Fibroblast of skin of scalp (primary cell): ENCODE data around the gene ZNF609.

Source experiments
- DNase-seq: peaks from one replicate; pipeline ENCODE4 v3.0.0-alpha.2; 2013

Gene ZNF609

GRCh38 chr15:64536244-64536836 lies 76.0 kb downstream of the ZNF609 start:
- DNase-seq: peak; percentile 78

- DNase-seq: no peak
These were observed 81.7 kb downstream of the ZNF609 start for GRCh38 chr15:64542091-64542490.

- DNase-seq: no peak
These were observed 84.1 kb downstream of the ZNF609 start for GRCh38 chr15:64544450-64544849.

- no peak for DNase-seq
These were observed 86.9 kb downstream of the ZNF609 start for GRCh38 chr15:64547275-64547674.

- no peak for DNase-seq
These were observed 87.9 kb downstream of the ZNF609 start for GRCh38 chr15:64548235-64548634.

- no peak for DNase-seq
These were observed 89.5 kb downstream of the ZNF609 start for GRCh38 chr15:64549860-64550259.

- DNase-seq: no peak
These were observed 92.0 kb downstream of the ZNF609 start for GRCh38 chr15:64552281-64552948.

- peak; percentile 43 for DNase-seq
These were observed 98.2 kb downstream of the ZNF609 start for GRCh38 chr15:64558460-64559179.

- no peak for DNase-seq
These were observed 98.9 kb downstream of the ZNF609 start for GRCh38 chr15:64559243-64559642.

GRCh38 chr15:64560501-64560900 lies 100.1 kb downstream of the ZNF609 start:
- no peak for DNase-seq

GRCh38 chr15:64560998-64561397 lies 100.6 kb downstream of the ZNF609 start:
- DNase-seq: no peak

GRCh38 chr15:64562003-64562640 lies 101.7 kb downstream of the ZNF609 start:
- no peak for DNase-seq

- DNase-seq: no peak
These were observed 105.7 kb downstream of the ZNF609 start for GRCh38 chr15:64566102-64566501.

GRCh38 chr15:64566629-64567427 lies 106.5 kb downstream of the ZNF609 start:
- no peak for DNase-seq

- DNase-seq: no peak
These were observed 108.4 kb downstream of the ZNF609 start for GRCh38 chr15:64568765-64569164.

- DNase-seq: no peak
These were observed 111.5 kb downstream of the ZNF609 start for GRCh38 chr15:64571857-64572291.

GRCh38 chr15:64572856-64573255 lies 112.5 kb downstream of the ZNF609 start:
- no peak for DNase-seq

GRCh38 chr15:64574301-64575017 lies 114.1 kb downstream of the ZNF609 start:
- DNase-seq: peak; percentile 68

GRCh38 chr15:64580696-64581407 lies 120.5 kb downstream of the ZNF609 start:
- DNase-seq: no peak

GRCh38 chr15:64581408-64581761 lies 121.0 kb downstream of the ZNF609 start:
- no peak for DNase-seq

- no peak for DNase-seq
These were observed 121.8 kb downstream of the ZNF609 start for GRCh38 chr15:64582202-64582601.
